H9 (cell line): ENCODE data around the gene FERMT2. TPM values are rescaled to one million over a fixed set of nuclear protein-coding genes. Genes with fewer than 3 reads are reported as not detected.
A peak's percentile ranks its signal among the peaks of the same experiment; 100 is the strongest.

Source experiments
- DNase-seq: peaks from one replicate; pipeline ENCODE4 v3.0.0-alpha.2; 2017
- H2AFZ ChIP-seq: one replicate; pipeline ENCODE4 v1.6.1; 2013; ENCODE audit warnings: mild to moderate bottlenecking, low read length, control low read depth, moderate library complexity
- H2AK5ac ChIP-seq: 2 replicates; pipeline ENCODE4 v1.6.1; 2013; ENCODE audit warnings: low read length, control low read depth, mixed read lengths; ENCODE audit not compliant: insufficient read length
- H2BK120ac ChIP-seq: one replicate; pipeline ENCODE4 v1.6.1; 2013; ENCODE audit warnings: low read depth, mild to moderate bottlenecking, low read length, control low read depth, inconsistent platforms; ENCODE audit not compliant: poor library complexity, severe bottlenecking
- H2BK12ac ChIP-seq: 2 replicates; pipeline ENCODE4 v1.6.1; 2013; ENCODE audit warnings: low read length, control low read depth, mixed read lengths, low read depth; ENCODE audit not compliant: insufficient read length
- H2BK15ac ChIP-seq: 2 replicates; pipeline ENCODE4 v1.6.1; 2013; ENCODE audit warnings: low read depth, low read length, control low read depth
- H2BK20ac ChIP-seq: one replicate; pipeline ENCODE4 v1.6.1; 2013; ENCODE audit warnings: low read depth, mild to moderate bottlenecking, low read length, control low read depth, inconsistent platforms; ENCODE audit not compliant: poor library complexity, severe bottlenecking
- H2BK5ac ChIP-seq: 2 replicates; pipeline ENCODE4 v1.6.1; 2013; ENCODE audit warnings: low read length, control low read depth, mixed read lengths; ENCODE audit not compliant: insufficient read length
- H3K14ac ChIP-seq: 2 replicates; pipeline ENCODE4 v1.6.1; 2013; ENCODE audit warnings: low read length, control low read depth; ENCODE audit not compliant: insufficient read depth
- H3K18ac ChIP-seq: 2 replicates; pipeline ENCODE4 v1.6.1; 2013; ENCODE audit warnings: low read depth, mild to moderate bottlenecking, mixed read lengths, low read length, control low read depth; ENCODE audit not compliant: insufficient read length
- H3K23ac ChIP-seq: 2 replicates; pipeline ENCODE4 v1.6.1; 2013; ENCODE audit warnings: low read length, control low read depth, mixed read lengths, low read depth; ENCODE audit not compliant: insufficient read length
- H3K23me2 ChIP-seq: 2 replicates; pipeline ENCODE4 v1.6.1; 2013; ENCODE audit warnings: low read depth, mild to moderate bottlenecking, mixed read lengths, low read length, control low read depth; ENCODE audit not compliant: insufficient read length, poor library complexity, severe bottlenecking
- H3K27ac ChIP-seq: 2 replicates; pipeline ENCODE4 v1.5.1; 2013; ENCODE audit warnings: low read length, control low read depth, mixed read lengths, low read depth; ENCODE audit not compliant: insufficient read length
- H3K27me3 ChIP-seq: 2 replicates; pipeline ENCODE4 v1.6.1; 2013; ENCODE audit warnings: low read length, control low read depth, inconsistent platforms; ENCODE audit not compliant: insufficient read depth
- H3K4ac ChIP-seq: 2 replicates; pipeline ENCODE4 v1.6.1; 2013; ENCODE audit warnings: low read depth, mild to moderate bottlenecking, control low read depth, inconsistent platforms, low read length, moderate library complexity
- H3K4me1 ChIP-seq: 2 replicates; pipeline ENCODE4 v1.6.1; 2013; ENCODE audit warnings: low read length, control low read depth, inconsistent platforms; ENCODE audit not compliant: insufficient read depth
- H3K4me2 ChIP-seq: 2 replicates; pipeline ENCODE4 v1.6.1; 2013; ENCODE audit warnings: low read length, control low read depth, mixed read lengths; ENCODE audit not compliant: insufficient read length, insufficient read depth
- H3K56ac ChIP-seq: 2 replicates; pipeline ENCODE4 v1.6.1; 2013; ENCODE audit warnings: low read depth, mild to moderate bottlenecking, mixed read lengths, low read length, control low read depth; ENCODE audit not compliant: insufficient read length
- H3K79me1 ChIP-seq: 2 replicates; pipeline ENCODE4 v1.6.1; 2013; ENCODE audit warnings: low read depth, mild to moderate bottlenecking, moderate library complexity, low read length, control low read depth, inconsistent platforms; ENCODE audit not compliant: insufficient read depth, poor library complexity, severe bottlenecking
- H3K79me2 ChIP-seq: 2 replicates; pipeline ENCODE4 v1.6.1; 2013; ENCODE audit warnings: low read length, control low read depth, inconsistent platforms; ENCODE audit not compliant: insufficient read depth
- H3K9ac ChIP-seq: 2 replicates; pipeline ENCODE4 v1.6.1; 2013; ENCODE audit warnings: low read length, control low read depth, mixed read lengths; ENCODE audit not compliant: insufficient read length; ENCODE audit errors: extremely low read depth
- H3K9me3 ChIP-seq: one replicate; pipeline ENCODE4 v1.6.1; 2013; ENCODE audit warnings: low read depth, low read length, inconsistent platforms; ENCODE audit not compliant: control insufficient read depth
- H3T11ph ChIP-seq: one replicate; pipeline ENCODE4 v1.6.1; 2013; ENCODE audit warnings: mild to moderate bottlenecking, low read length, control low read depth, inconsistent platforms
- H4K20me1 ChIP-seq: one replicate; pipeline ENCODE4 v1.6.1; 2013; ENCODE audit not compliant: control insufficient read depth, insufficient read length, insufficient read depth
- H4K5ac ChIP-seq: 2 replicates; pipeline ENCODE4 v1.6.1; 2013; ENCODE audit warnings: low read depth, mild to moderate bottlenecking, mixed read lengths, low read length, control low read depth; ENCODE audit not compliant: insufficient read length
- H4K8ac ChIP-seq: replicated peaks from 2 replicates; pipeline ENCODE4 v1.6.1; 2013; ENCODE audit warnings: low read length, control low read depth, mixed read lengths, low read depth; ENCODE audit not compliant: insufficient read length
- H4K91ac ChIP-seq: 2 replicates; pipeline ENCODE4 v1.6.1; 2013; ENCODE audit warnings: low read depth, mild to moderate bottlenecking, moderate library complexity, mixed read lengths, low read length, control low read depth; ENCODE audit not compliant: insufficient read length
- H3K27ac Mint-ChIP-seq, 3 experiments: 2 replicates in 2 of 3; 3 replicates in 1 of 3; pipeline ENCODE4 v1.8.0; 2020 to 2021; ENCODE audit warnings: mixed read lengths in 3 of 3, mild to moderate bottlenecking in 1 of 3, moderate library complexity in 1 of 3
- H3K27me3 Mint-ChIP-seq: 2 replicates; pipeline ENCODE4 v1.8.0; 2021; ENCODE audit warnings: low read depth, mild to moderate bottlenecking, moderate library complexity, mixed read lengths
- H3K36me3 Mint-ChIP-seq, 3 experiments: 2 replicates in 2 of 3; 3 replicates in 1 of 3; pipeline ENCODE4 v1.8.0; 2020 to 2021; ENCODE audit warnings: low read depth in 3 of 3, mixed read lengths in 3 of 3; ENCODE audit not compliant: insufficient read depth in 1 of 3
- H3K4me1 Mint-ChIP-seq, 2 experiments: 2 replicates each; pipeline ENCODE4 v1.8.0; 2020; ENCODE audit warnings: mixed read lengths in 2 of 2
- H3K4me3 Mint-ChIP-seq, 2 experiments: 2 replicates in 1 of 2; 3 replicates in 1 of 2; pipeline ENCODE4 v1.8.0; 2020 to 2021; ENCODE audit warnings: mild to moderate bottlenecking in 2 of 2, mixed read lengths in 2 of 2, moderate library complexity in 1 of 2
- H3K9me3 Mint-ChIP-seq, 2 experiments: 2 replicates in 1 of 2; 3 replicates in 1 of 2; pipeline ENCODE4 v1.8.0; 2020; ENCODE audit warnings: mild to moderate bottlenecking in 2 of 2, mixed read lengths in 2 of 2, moderate library complexity in 1 of 2
- CTCF ChIP-seq: fragments of 200-600 bp; sonication (generic); conservative IDR thresholded peaks from 3 replicates; pipeline ENCODE4 v1.8.0; 2021; ENCODE audit warnings: antibody characterized with exemption, mild to moderate bottlenecking
- WGBS: extraction: QIAGEN DNeasy Blood & Tissue Kit; methylation state at CpG from one replicate; pipeline ENCODE4 v1.1.7; 2013; ENCODE audit warnings: missing lambda C conversion rate, low lambda C conversion rate, mixed read lengths; ENCODE audit not compliant: insufficient read length; ENCODE audit errors: extremely low coverage; 5-methylcytosine and 5-hydroxymethylcytosine counted together
- total RNA-seq: library from RNA; stranded (reverse); gene quantifications from 2 replicates; pipeline ENCODE4 v1.2.1, GENCODE V29; 2021

Gene FERMT2
- total RNA-seq, 1 experiment from 2014 or later: 128 TPM

GRCh38 chr14:52950410-52950897, 396 bp downstream of the FERMT2 start:
- peak; percentile 46 for DNase-seq
- peaks cover 7% of the 10 kb centered on the region; the same call in 1 of the 2 replicates for H3K4me1 ChIP-seq
- H3K27me3 ChIP-seq: no peaks in the 10 kb centered on the region
- Mint-ChIP-seq H3K4me3 (peak overlapping the region; percentile 99), H3K27me3 (no peaks in the 10 kb centered on the region; the same call in 1 of the 2 replicates), H3K9me3 (no peaks in the 10 kb centered on the region; a peak in 1 of 5 replicates), H3K4me1 (peaks cover 45 to 46% of the 10 kb centered on the region in 2 experiments), H3K27ac (peak overlapping the region; percentile 90 to 97 (median 92)), H3K36me3 (peaks cover 2 to 22% (median 16%) of the 10 kb centered on the region in 3 experiments; a peak in 5 of 7 replicates)
- H2BK5ac ChIP-seq: no peak overlapping the region
- no peaks in the 10 kb centered on the region for H4K20me1 ChIP-seq
- H3K27ac ChIP-seq: no peak overlapping the region
- peak overlapping the region; percentile 68; the same call in 1 of the 2 replicates for H3K14ac ChIP-seq
- TF ChIP-seq CTCF: peak; percentile 33; the same call in 1 of the 3 replicates
- no peak overlapping the region for H2AK5ac ChIP-seq
- no peak overlapping the region for H2BK20ac ChIP-seq
- H2AFZ ChIP-seq: no peak overlapping the region
- no peak overlapping the region for H3T11ph ChIP-seq
- no peaks in the 10 kb centered on the region for H3K79me1 ChIP-seq
- WGBS: no CpG with 5 or more reads among the region's 56 CpGs
- peak overlapping the region; percentile 64 for H3K18ac ChIP-seq
- peak overlapping the region; percentile 97 for H3K4me2 ChIP-seq
- H3K23me2 ChIP-seq: peaks cover 5% of the 10 kb centered on the region
- no peak overlapping the region for H3K56ac ChIP-seq
- no peak overlapping the region for H3K23ac ChIP-seq
- no peaks in the 10 kb centered on the region for H3K9me3 ChIP-seq
- no peak overlapping the region for H2BK12ac ChIP-seq
- no peak overlapping the region for H4K91ac ChIP-seq
- no peak overlapping the region for H4K5ac ChIP-seq
- peak overlapping the region; percentile 86 for H3K9ac ChIP-seq
- H4K8ac ChIP-seq: no peak overlapping the region
- no peak overlapping the region for H2BK120ac ChIP-seq
- peaks cover 22% of the 10 kb centered on the region for H3K79me2 ChIP-seq
- no peak overlapping the region for H3K4ac ChIP-seq
- H2BK15ac ChIP-seq: no peak overlapping the region
